Neural progenitor cell (in vitro differentiated cells): ENCODE data around the gene GNB1.
"Not testable (repeated sequence)": the region's sequence is repeated elsewhere in the genome, so short reads cannot be mapped to it uniquely, and the experiment has no call there.

Experiments used
- EZH2 ChIP-seq: fragments of 200-600 bp; sonication (generic); IDR thresholded peaks from 2 replicates; pipeline ENCODE4 v1.6.1; 2017; ENCODE audit warnings: antibody characterized with exemption, mild to moderate bottlenecking, moderate library complexity
- EZH2phosphoT487 ChIP-seq: fragments of 200-600 bp; sonication (generic); IDR thresholded peaks from 2 replicates; pipeline ENCODE4 v1.6.1; 2017; ENCODE audit warnings: antibody characterized with exemption
- TF ChIP-seq, protein P1 (sequence below): fragments of 200-600 bp; sonication (generic); IDR thresholded peaks from 2 replicates; pipeline ENCODE4 v1.5.1; 2017; ENCODE audit warnings: antibody characterized with exemption, mild to moderate bottlenecking

- TF ChIP-seq, protein P1, sequence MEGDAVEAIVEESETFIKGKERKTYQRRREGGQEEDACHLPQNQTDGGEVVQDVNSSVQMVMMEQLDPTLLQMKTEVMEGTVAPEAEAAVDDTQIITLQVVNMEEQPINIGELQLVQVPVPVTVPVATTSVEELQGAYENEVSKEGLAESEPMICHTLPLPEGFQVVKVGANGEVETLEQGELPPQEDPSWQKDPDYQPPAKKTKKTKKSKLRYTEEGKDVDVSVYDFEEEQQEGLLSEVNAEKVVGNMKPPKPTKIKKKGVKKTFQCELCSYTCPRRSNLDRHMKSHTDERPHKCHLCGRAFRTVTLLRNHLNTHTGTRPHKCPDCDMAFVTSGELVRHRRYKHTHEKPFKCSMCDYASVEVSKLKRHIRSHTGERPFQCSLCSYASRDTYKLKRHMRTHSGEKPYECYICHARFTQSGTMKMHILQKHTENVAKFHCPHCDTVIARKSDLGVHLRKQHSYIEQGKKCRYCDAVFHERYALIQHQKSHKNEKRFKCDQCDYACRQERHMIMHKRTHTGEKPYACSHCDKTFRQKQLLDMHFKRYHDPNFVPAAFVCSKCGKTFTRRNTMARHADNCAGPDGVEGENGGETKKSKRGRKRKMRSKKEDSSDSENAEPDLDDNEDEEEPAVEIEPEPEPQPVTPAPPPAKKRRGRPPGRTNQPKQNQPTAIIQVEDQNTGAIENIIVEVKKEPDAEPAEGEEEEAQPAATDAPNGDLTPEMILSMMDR = not testable (repeated sequence)
- TF ChIP-seq EZH2, EZH2phosphoT487: not testable (repeated sequence)
Measured at GRCh38 chr1:1859970-1860697, 30.8 kb downstream of the GNB1 start.
